DOHH2 (cell line): ENCODE results near the gene LRRC52.
"Not testable (repeated sequence)": the region's sequence is repeated elsewhere in the genome, so short reads cannot be mapped to it uniquely, and the experiment has no call there.

Source experiments
- H3F3A ChIP-seq: fragments of 200-600 bp; sonication (generic), shearing (Covaris generic); 2 replicates; pipeline ENCODE4 v1.6.0; 2016; ENCODE audit warnings: antibody characterized with exemption, mild to moderate bottlenecking; ENCODE audit not compliant: control insufficient read depth, insufficient read depth
- H3K27ac ChIP-seq: fragments of 200-600 bp; sonication (generic); 2 replicates; pipeline ENCODE4 v1.5.1; 2014; ENCODE audit warnings: low read depth, mild to moderate bottlenecking, low read length, moderate library complexity
- H3K27me3 ChIP-seq: fragments of 200-600 bp; sonication (generic); 2 replicates; pipeline ENCODE4 v1.6.1; 2014; ENCODE audit warnings: mild to moderate bottlenecking, low read length, mixed read lengths; ENCODE audit not compliant: control insufficient read depth
- H3K36me3 ChIP-seq: fragments of 200-600 bp; sonication (generic); 2 replicates; pipeline ENCODE4 v1.6.1; 2014; ENCODE audit warnings: mild to moderate bottlenecking, low read length, moderate library complexity, mixed read lengths; ENCODE audit not compliant: control insufficient read depth
- H3K4me1 ChIP-seq: fragments of 200-600 bp; sonication (generic); 2 replicates; pipeline ENCODE4 v1.6.1; 2014; ENCODE audit warnings: mild to moderate bottlenecking, low read length, mixed read lengths; ENCODE audit not compliant: control insufficient read depth
- H3K4me2 ChIP-seq: fragments of 200-600 bp; sonication (generic); 2 replicates; pipeline ENCODE4 v1.6.0; 2014; ENCODE audit warnings: mild to moderate bottlenecking, low read length, moderate library complexity
- H3K4me3 ChIP-seq: fragments of 200-600 bp; sonication (generic); 2 replicates; pipeline ENCODE4 v1.5.1; 2014; ENCODE audit warnings: mild to moderate bottlenecking, low read length, mixed read lengths
- H3K79me2 ChIP-seq: fragments of 200-600 bp; sonication (generic); 2 replicates; pipeline ENCODE4 v1.6.1; 2014; ENCODE audit warnings: mild to moderate bottlenecking, low read length, mixed read lengths; ENCODE audit not compliant: control insufficient read depth
- H3K9me2 ChIP-seq: fragments of 200-600 bp; sonication (generic); replicated peaks from 2 replicates; pipeline ENCODE4 v1.6.1; 2014; ENCODE audit warnings: mild to moderate bottlenecking, low read length, mixed read lengths; ENCODE audit not compliant: control insufficient read depth
- H3K9me3 ChIP-seq: fragments of 200-600 bp; sonication (generic); 2 replicates; pipeline ENCODE4 v1.6.1; 2014; ENCODE audit warnings: antibody characterized with exemption, low read length, mixed read lengths; ENCODE audit not compliant: control insufficient read depth, insufficient read depth
- H4K20me1 ChIP-seq: fragments of 200-600 bp; sonication (generic); 2 replicates; pipeline ENCODE4 v1.6.0; 2014; ENCODE audit warnings: low read depth, mild to moderate bottlenecking, antibody characterized with exemption, low read length, moderate library complexity; ENCODE audit not compliant: control insufficient read depth, insufficient read depth
- EZH2phosphoT487 ChIP-seq: fragments of 200-600 bp; sonication (generic); IDR thresholded peaks from 2 replicates; pipeline ENCODE4 v1.6.1; 2017; ENCODE audit warnings: borderline replicate concordance, mild to moderate bottlenecking, antibody characterized with exemption, low read length, moderate library complexity, mixed read lengths
- TF ChIP-seq, protein P1 (sequence below): fragments of 200-600 bp; sonication (generic); IDR thresholded peaks from one replicate; pipeline ENCODE4 v1.5.1; 2014; ENCODE audit warnings: antibody characterized with exemption, mild to moderate bottlenecking, low read depth, low read length; ENCODE audit not compliant: poor library complexity, severe bottlenecking

The LRRC52 gene

GRCh38 chr1:165600793-165601192, 57.0 kb downstream of the LRRC52 start:
- Histone ChIP-seq H3K4me2 (no peak overlapping the region), H3K4me3 (no peak overlapping the region)

DNA sequence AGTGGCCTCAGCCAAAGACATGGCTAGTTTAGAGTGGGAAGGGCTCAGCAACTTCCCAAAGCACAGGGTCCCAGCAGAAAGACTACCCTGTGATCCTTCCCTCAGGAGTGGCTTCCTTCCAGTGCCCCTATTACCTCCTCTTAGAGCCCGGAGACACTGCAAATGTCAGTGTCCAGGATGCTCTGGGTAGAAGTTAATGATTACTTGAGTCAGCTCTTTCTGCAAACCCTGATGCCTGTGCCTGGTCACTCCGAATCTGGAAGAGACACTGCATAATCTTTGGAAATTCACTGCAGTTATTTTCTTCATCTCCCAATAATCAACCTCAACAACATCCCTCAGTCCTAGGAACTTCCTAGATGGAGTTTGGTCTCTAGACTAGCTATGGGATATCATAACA, 60.0 kb downstream of the LRRC52 start:
- no peak overlapping the region for H3K27ac ChIP-seq
- peaks cover 35% of the 10 kb centered on the region for H3K27me3 ChIP-seq
- TF ChIP-seq, protein P1, sequence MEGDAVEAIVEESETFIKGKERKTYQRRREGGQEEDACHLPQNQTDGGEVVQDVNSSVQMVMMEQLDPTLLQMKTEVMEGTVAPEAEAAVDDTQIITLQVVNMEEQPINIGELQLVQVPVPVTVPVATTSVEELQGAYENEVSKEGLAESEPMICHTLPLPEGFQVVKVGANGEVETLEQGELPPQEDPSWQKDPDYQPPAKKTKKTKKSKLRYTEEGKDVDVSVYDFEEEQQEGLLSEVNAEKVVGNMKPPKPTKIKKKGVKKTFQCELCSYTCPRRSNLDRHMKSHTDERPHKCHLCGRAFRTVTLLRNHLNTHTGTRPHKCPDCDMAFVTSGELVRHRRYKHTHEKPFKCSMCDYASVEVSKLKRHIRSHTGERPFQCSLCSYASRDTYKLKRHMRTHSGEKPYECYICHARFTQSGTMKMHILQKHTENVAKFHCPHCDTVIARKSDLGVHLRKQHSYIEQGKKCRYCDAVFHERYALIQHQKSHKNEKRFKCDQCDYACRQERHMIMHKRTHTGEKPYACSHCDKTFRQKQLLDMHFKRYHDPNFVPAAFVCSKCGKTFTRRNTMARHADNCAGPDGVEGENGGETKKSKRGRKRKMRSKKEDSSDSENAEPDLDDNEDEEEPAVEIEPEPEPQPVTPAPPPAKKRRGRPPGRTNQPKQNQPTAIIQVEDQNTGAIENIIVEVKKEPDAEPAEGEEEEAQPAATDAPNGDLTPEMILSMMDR, result no peak
- no peak for TF ChIP-seq EZH2phosphoT487
- H4K20me1 ChIP-seq, result no peaks in the 10 kb centered on the region
- no peaks in the 10 kb centered on the region for H3K9me2 ChIP-seq
- no peak overlapping the region for H3K4me2 ChIP-seq
- H3K79me2 ChIP-seq, result no peaks in the 10 kb centered on the region
- H3K9me3 ChIP-seq, result no peaks in the 10 kb centered on the region
- no peaks in the 10 kb centered on the region for H3F3A ChIP-seq
- no peak overlapping the region for H3K4me3 ChIP-seq
- peaks cover 9% of the 10 kb centered on the region for H3K4me1 ChIP-seq
- no peaks in the 10 kb centered on the region for H3K36me3 ChIP-seq

More at GRCh38 chr1:165600793-165601192, 57.0 kb downstream of the LRRC52 start:
- Histone ChIP-seq H3K27ac (no peak overlapping the region), H3K36me3 (no peaks in the 10 kb centered on the region), H4K20me1 (no peaks in the 10 kb centered on the region), H3K79me2 (no peaks in the 10 kb centered on the region), H3K4me1 (peaks cover 24% of the 10 kb centered on the region), H3K9me2 (no peaks in the 10 kb centered on the region), H3F3A (no peaks in the 10 kb centered on the region), H3K9me3 (no peaks in the 10 kb centered on the region), H3K27me3 (peaks cover 49% of the 10 kb centered on the region)
- no peak for TF ChIP-seq EZH2phosphoT487
- TF ChIP-seq, protein P1, result no peak

DNA sequence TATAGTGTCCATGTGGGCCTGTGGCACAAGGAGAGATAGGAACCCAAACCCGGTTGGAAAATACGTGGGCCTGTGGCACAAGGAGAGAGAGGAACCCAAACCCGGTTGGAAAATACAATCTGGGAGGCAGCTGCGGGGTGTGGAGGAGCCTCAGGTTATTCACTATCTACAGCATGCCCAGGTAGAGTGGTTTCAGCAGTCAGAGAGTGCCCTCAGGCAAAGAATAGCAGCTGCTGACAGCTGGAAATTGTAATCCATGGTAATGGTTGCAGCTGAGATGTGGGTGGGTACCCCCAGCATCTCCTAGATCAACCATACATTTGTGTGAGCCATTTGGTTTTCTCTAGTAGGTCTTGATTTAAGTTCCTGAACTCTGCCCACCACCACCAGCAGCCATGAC, 61.4 kb downstream of the LRRC52 start:
- H3K4me3 ChIP-seq, result no peak overlapping the region
- TF ChIP-seq, protein P1, result no peak
- no peak for TF ChIP-seq EZH2phosphoT487
- no peak overlapping the region for H3K4me2 ChIP-seq
- peaks cover 36% of the 10 kb centered on the region for H3K27me3 ChIP-seq
- no peaks in the 10 kb centered on the region for H3K9me3 ChIP-seq
- no peaks in the 10 kb centered on the region for H4K20me1 ChIP-seq
- H3F3A ChIP-seq, result no peaks in the 10 kb centered on the region
- H3K27ac ChIP-seq, result no peak overlapping the region
- no peaks in the 10 kb centered on the region for H3K79me2 ChIP-seq
- H3K4me1 ChIP-seq, result peaks cover 7% of the 10 kb centered on the region
- H3K9me2 ChIP-seq, result no peaks in the 10 kb centered on the region
- no peaks in the 10 kb centered on the region for H3K36me3 ChIP-seq

DNA sequence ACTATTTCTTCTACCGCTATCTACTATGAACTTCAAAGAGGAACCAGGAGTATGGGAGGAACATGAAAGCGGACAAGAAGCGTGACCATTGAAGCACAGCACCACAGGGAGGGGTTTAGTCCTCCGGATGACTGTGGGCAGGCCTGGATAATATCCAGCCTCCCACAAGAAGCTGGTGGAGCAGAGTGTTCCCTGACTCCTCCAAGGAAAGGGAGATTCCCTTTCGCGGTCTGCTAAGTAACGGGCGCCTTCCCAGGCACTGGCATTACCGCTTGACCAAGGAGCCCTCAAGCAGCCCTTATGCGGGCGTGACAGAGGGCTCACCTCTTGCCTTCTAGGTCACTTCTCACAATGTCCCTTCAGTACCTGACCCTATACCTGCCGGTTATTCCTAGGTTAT, 62.9 kb downstream of the LRRC52 start:
- not testable (repeated sequence) for H3K9me2 ChIP-seq, H3K4me3 ChIP-seq, H4K20me1 ChIP-seq, H3F3A ChIP-seq, H3K27ac ChIP-seq, H3K79me2 ChIP-seq, H3K9me3 ChIP-seq, H3K36me3 ChIP-seq, H3K4me1 ChIP-seq, H3K4me2 ChIP-seq
- peaks cover 26% of the 10 kb centered on the region for H3K27me3 ChIP-seq
